Tibial nerve (tissue), 4 donors: ENCODE results near the gene NGRN. TPM values are rescaled to one million over a fixed set of nuclear protein-coding genes. Genes with fewer than 3 reads are reported as not detected.

Source experiments
- DNase-seq, 2 donors: peaks; one replicate each; pipeline ENCODE4 v3.0.0-alpha.2; 2019; ENCODE audit warnings: low spot score in 2 of 2
- H3K27ac ChIP-seq, 4 donors: fragments of 200-600 bp; sonication (generic) in 3 of 4; one replicate each; pipeline ENCODE4 v1.5.1; 2017 to 2019; ENCODE audit warnings: mild to moderate bottlenecking in 1 of 4
- H3K27me3 ChIP-seq, 2 donors: fragments of 200-600 bp; sonication (generic) in 1 of 2; one replicate each; pipeline versions ENCODE4 v1.5.1 to v1.6.0; 2017 to 2019
- H3K36me3 ChIP-seq, 3 donors: fragments of 200-600 bp; sonication (generic); one replicate each; pipeline ENCODE4 v1.5.1; 2018 to 2019
- H3K4me1 ChIP-seq, 4 donors: fragments of 200-600 bp; sonication (generic) in 3 of 4; one replicate each; pipeline ENCODE4 v1.5.1; 2017 to 2019
- H3K4me3 ChIP-seq, 4 donors: fragments of 200-600 bp; sonication (generic) in 3 of 4; one replicate each; pipeline ENCODE4 v1.5.1; 2017 to 2019; ENCODE audit warnings: mild to moderate bottlenecking in 1 of 4, moderate library complexity in 1 of 4
- H3K9me3 ChIP-seq, 4 donors: fragments of 200-600 bp; sonication (generic) in 3 of 4; one replicate each; pipeline ENCODE4 v1.5.1; 2017 to 2019
- CTCF ChIP-seq, 5 experiments: fragments of 200-600 bp in 3 of 5; fragments of 450-650 bp in 2 of 5; sonication (generic) in 3 of 5; IDR thresholded peaks; one replicate each; pipeline ENCODE4 v1.5.1; 2016 to 2019; ENCODE audit warnings: antibody characterized with exemption in 5 of 5, mild to moderate bottlenecking in 3 of 5, moderate library complexity in 2 of 5
- EP300 ChIP-seq, 2 donors: sonication (generic); formaldehyde crosslinking; IDR thresholded peaks; one replicate each; pipeline ENCODE4 v1.6.1; 2017; ENCODE audit warnings: antibody characterized with exemption in 2 of 2, mild to moderate bottlenecking in 1 of 2
- POLR2A ChIP-seq, 2 donors: fragments of 450-650 bp; IDR thresholded peaks; one replicate each; pipeline ENCODE4 v1.6.1; 2017; ENCODE audit warnings: antibody characterized with exemption in 2 of 2, mild to moderate bottlenecking in 2 of 2, moderate library complexity in 2 of 2
- WGBS, 2 donors: methylation state at CpG; one replicate each; pipeline ENCODE4 v1.1.5; 2018; 5-methylcytosine and 5-hydroxymethylcytosine counted together
- total RNA-seq, 4 donors: library from RNA; depleted of rRNA; stranded (reverse); fragments of >200 nt; gene quantifications; one replicate each; pipeline ENCODE4 v1.1.0, GENCODE V29; 2016

NGRN gene
- total RNA-seq, 4 donors from 2014 or later: 70.1 to 90.0 (median 74.6) TPM

GRCh38 chr15:90222547-90222946, 42.9 kb upstream of the NGRN start:
- peaks cover 0 to 29% (median 22%) of the 10 kb centered on the region in 4 donors for H3K4me1 ChIP-seq
- no peaks in the 10 kb centered on the region for H3K9me3 ChIP-seq
- TF ChIP-seq CTCF (IDR thresholded peaks at IDR 0.05) (no peak), POLR2A (IDR thresholded peaks at IDR 0.05) (no peak), EP300 (IDR thresholded peaks at IDR 0.05) (no peak)
- 42 to 54% methylated on average over 2 of the region's 2 CpGs for WGBS, 2 donors
- no peak for DNase-seq
- no peak overlapping the region for H3K4me3 ChIP-seq
- no peaks in the 10 kb centered on the region for H3K27me3 ChIP-seq
- no peak overlapping the region for H3K27ac ChIP-seq
- peaks cover 2 to 83% (median 39%) of the 10 kb centered on the region in 3 donors for H3K36me3 ChIP-seq

- no peaks in the 10 kb centered on the region for H3K9me3 ChIP-seq
- H3K27me3 ChIP-seq: no peaks in the 10 kb centered on the region
- no peak overlapping the region for H3K4me3 ChIP-seq
- peaks cover 0 to 29% (median 22%) of the 10 kb centered on the region in 4 donors for H3K4me1 ChIP-seq
- H3K27ac ChIP-seq: no peak overlapping the region
- TF ChIP-seq POLR2A (IDR thresholded peaks at IDR 0.05) (no peak), CTCF (IDR thresholded peaks at IDR 0.05) (no peak), EP300 (IDR thresholded peaks at IDR 0.05) (no peak)
- DNase-seq: no peak
- 90 to 93% methylated on average over 22 of the region's 22 CpGs for WGBS, 2 donors
- peaks cover 2 to 83% (median 34%) of the 10 kb centered on the region in 3 donors for H3K36me3 ChIP-seq
Measured at GRCh38 chr15:90223441-90224165, 41.9 kb upstream of the NGRN start.

- no peak for TF ChIP-seq POLR2A (IDR thresholded peaks at IDR 0.05)
- no peak for TF ChIP-seq EP300 (IDR thresholded peaks at IDR 0.05)
- no peak for TF ChIP-seq CTCF (IDR thresholded peaks at IDR 0.05)
- Histone ChIP-seq H3K27ac (no peak overlapping the region), H3K36me3 (peaks cover 2 to 90% (median 34%) of the 10 kb centered on the region in 3 donors), H3K4me1 (peaks cover 0 to 17% (median 13%) of the 10 kb centered on the region in 4 donors), H3K9me3 (no peaks in the 10 kb centered on the region), H3K4me3 (no peak overlapping the region), H3K27me3 (no peaks in the 10 kb centered on the region)
- 91% methylated on average over 9 to 17 of the region's 17 CpGs for WGBS, 2 donors
- no peak for DNase-seq
Measured at GRCh38 chr15:90225047-90225446, 40.4 kb upstream of the NGRN start.

- Histone ChIP-seq H3K36me3 (peaks cover 2 to 96% (median 37%) of the 10 kb centered on the region in 3 donors), H3K4me1 (peaks cover 0 to 19% (median 16%) of the 10 kb centered on the region in 4 donors), H3K27ac (no peak overlapping the region), H3K27me3 (no peaks in the 10 kb centered on the region), H3K9me3 (no peaks in the 10 kb centered on the region), H3K4me3 (no peak overlapping the region)
- TF ChIP-seq EP300 (IDR thresholded peaks at IDR 0.05) (no peak), CTCF (IDR thresholded peaks at IDR 0.05) (no peak), POLR2A (IDR thresholded peaks at IDR 0.05) (no peak)
- 83 to 85% methylated on average over 18 of the region's 18 CpGs for WGBS, 2 donors
- no peak for DNase-seq
Measured at GRCh38 chr15:90225504-90226234, 39.8 kb upstream of the NGRN start.

- WGBS, 2 donors: 84 to 88% methylated on average over 7 of the region's 7 CpGs
- peaks cover 2 to 92% (median 37%) of the 10 kb centered on the region in 3 donors for H3K36me3 ChIP-seq
- TF ChIP-seq EP300 (IDR thresholded peaks at IDR 0.05) (no peak), POLR2A (IDR thresholded peaks at IDR 0.05) (no peak), CTCF (IDR thresholded peaks at IDR 0.05) (no peak)
- no peak for DNase-seq
- no peaks in the 10 kb centered on the region for H3K27me3 ChIP-seq
- H3K27ac ChIP-seq: no peak overlapping the region
- H3K4me1 ChIP-seq: peaks cover 0 to 24% (median 15%) of the 10 kb centered on the region in 4 donors
- no peaks in the 10 kb centered on the region for H3K9me3 ChIP-seq
- no peak overlapping the region for H3K4me3 ChIP-seq
Measured at GRCh38 chr15:90227336-90227735, 38.1 kb upstream of the NGRN start.
